Measurements from ENCODE around the gene ZNF91.
"Not testable (repeated sequence)": the region's sequence is repeated elsewhere in the genome, so short reads cannot be mapped to it uniquely, and the experiment has no call there.

ZNF91 gene

GRCh38 chr19:23395041-23395721, at the start of gene ZNF91:
Gene ZNF91, minus strand, starts transcription at chr19:23395471. Its CDS starts 117 bp downstream, at chr19:23395354.
- peaks cover 9% of the 10 kb centered on the region for H3K4me1 Mint-ChIP-seq
- no peaks in the 10 kb centered on the region for H3K9me3 Mint-ChIP-seq
- H3K27me3 Mint-ChIP-seq = no peaks in the 10 kb centered on the region
- H3K4me3 Mint-ChIP-seq = peak within 1 kb of the TSS; percentile 97
- ATAC-seq (ENCODE audit: low read depth) = peak; percentile 94
- peaks cover 6% of the 10 kb centered on the region for H3K36me3 Mint-ChIP-seq
- DNase-seq (ENCODE audit: low spot score in 2 of 2) = peak; percentile 78 to 86
- H3K27ac Mint-ChIP-seq = peak within 1 kb of the TSS; percentile 99

GRCh38 chr19:23440791-23441190, 45.5 kb upstream of the ZNF91 start:
- DNase-seq (ENCODE audit: low spot score in 2 of 2) = no peak

GRCh38 chr19:23440207-23440606, 44.9 kb upstream of the ZNF91 start:
- no peak overlapping the region for H3K4me3 Mint-ChIP-seq
- peaks cover 4% of the 10 kb centered on the region for H3K36me3 Mint-ChIP-seq
- DNase-seq (ENCODE audit: low spot score in 2 of 2) (no peak), ATAC-seq (ENCODE audit: low read depth) (no peak)
- H3K27me3 Mint-ChIP-seq = no peaks in the 10 kb centered on the region
- H3K9me3 Mint-ChIP-seq = peaks cover 23% of the 10 kb centered on the region
- no peaks in the 10 kb centered on the region for H3K4me1 Mint-ChIP-seq
- no peak overlapping the region for H3K27ac Mint-ChIP-seq

More at GRCh38 chr19:23440791-23441190, 45.5 kb upstream of the ZNF91 start:
- Mint-ChIP-seq H3K27ac (no peak overlapping the region), H3K27me3 (no peaks in the 10 kb centered on the region), H3K4me3 (no peak overlapping the region), H3K36me3 (peaks cover 4% of the 10 kb centered on the region), H3K4me1 (no peaks in the 10 kb centered on the region), H3K9me3 (peaks cover 23% of the 10 kb centered on the region)
- ATAC-seq (ENCODE audit: low read depth) = no peak

- no peak overlapping the region for H3K27ac Mint-ChIP-seq
- no peak for ATAC-seq (ENCODE audit: low read depth)
- no peaks in the 10 kb centered on the region for H3K4me1 Mint-ChIP-seq
- no peaks in the 10 kb centered on the region for H3K27me3 Mint-ChIP-seq
- H3K36me3 Mint-ChIP-seq = peaks cover 6% of the 10 kb centered on the region
- H3K4me3 Mint-ChIP-seq = no peak overlapping the region
- DNase-seq (ENCODE audit: low spot score in 2 of 2) = no peak
- H3K9me3 Mint-ChIP-seq = peaks cover 26% of the 10 kb centered on the region
These were observed 44.4 kb upstream of the ZNF91 start for GRCh38 chr19:23439623-23440022.

- Mint-ChIP-seq H3K4me3 (no peak overlapping the region), H3K4me1 (no peaks in the 10 kb centered on the region), H3K27me3 (no peaks in the 10 kb centered on the region), H3K9me3 (peaks cover 34% of the 10 kb centered on the region), H3K27ac (no peak overlapping the region), H3K36me3 (peaks cover 6% of the 10 kb centered on the region)
- DNase-seq (ENCODE audit: low spot score in 2 of 2) (no peak), ATAC-seq (ENCODE audit: low read depth) (no peak)
These were observed 42.6 kb upstream of the ZNF91 start for GRCh38 chr19:23437901-23438300.

- ATAC-seq (ENCODE audit: low read depth) = no peak
- Mint-ChIP-seq H3K27ac (no peak overlapping the region), H3K36me3 (peaks cover 6% of the 10 kb centered on the region), H3K9me3 (peaks cover 35% of the 10 kb centered on the region), H3K4me3 (no peak overlapping the region), H3K27me3 (no peaks in the 10 kb centered on the region), H3K4me1 (no peaks in the 10 kb centered on the region)
- no peak for DNase-seq (ENCODE audit: low spot score in 2 of 2)
These were observed 41.7 kb upstream of the ZNF91 start for GRCh38 chr19:23436944-23437343.

GRCh38 chr19:23436318-23436717, 41.0 kb upstream of the ZNF91 start:
- Mint-ChIP-seq H3K27ac (no peak overlapping the region), H3K4me3 (no peak overlapping the region), H3K4me1 (no peaks in the 10 kb centered on the region), H3K36me3 (peaks cover 6% of the 10 kb centered on the region), H3K9me3 (peaks cover 35% of the 10 kb centered on the region), H3K27me3 (no peaks in the 10 kb centered on the region)
- ATAC-seq (ENCODE audit: low read depth) (no peak), DNase-seq (ENCODE audit: low spot score in 2 of 2) (no peak)

- H3K4me1 Mint-ChIP-seq = peaks cover 3% of the 10 kb centered on the region
- ATAC-seq (ENCODE audit: low read depth) (no peak), DNase-seq (ENCODE audit: low spot score in 2 of 2) (no peak)
- no peak overlapping the region for H3K27ac Mint-ChIP-seq
- H3K27me3 Mint-ChIP-seq = peaks cover 2% of the 10 kb centered on the region
- H3K36me3 Mint-ChIP-seq = no peaks in the 10 kb centered on the region
- no peak overlapping the region for H3K4me3 Mint-ChIP-seq
- peaks cover 7% of the 10 kb centered on the region for H3K9me3 Mint-ChIP-seq
These were observed 25.6 kb upstream of the ZNF91 start for GRCh38 chr19:23420824-23421223.

GRCh38 chr19:23419261-23419660, 24.0 kb upstream of the ZNF91 start:
- not testable (repeated sequence) for DNase-seq (ENCODE audit: low spot score in 2 of 2); ATAC-seq (ENCODE audit: low read depth); H3K9me3 Mint-ChIP-seq; H3K27me3 Mint-ChIP-seq; H3K27ac Mint-ChIP-seq; H3K4me3 Mint-ChIP-seq; H3K36me3 Mint-ChIP-seq; H3K4me1 Mint-ChIP-seq

- peak overlapping the region; percentile 76 for H3K4me3 Mint-ChIP-seq
- H3K4me1 Mint-ChIP-seq = peaks cover 8% of the 10 kb centered on the region
- DNase-seq (ENCODE audit: low spot score in 2 of 2) = no peak
- peaks cover 6% of the 10 kb centered on the region for H3K9me3 Mint-ChIP-seq
- no peak overlapping the region for H3K27ac Mint-ChIP-seq
- no peaks in the 10 kb centered on the region for H3K36me3 Mint-ChIP-seq
- peak; percentile 67 for ATAC-seq (ENCODE audit: low read depth)
- peaks cover 3% of the 10 kb centered on the region for H3K27me3 Mint-ChIP-seq
These were observed 20.4 kb upstream of the ZNF91 start for GRCh38 chr19:23415561-23416191.

- peaks cover 3% of the 10 kb centered on the region for H3K27me3 Mint-ChIP-seq
- H3K4me3 Mint-ChIP-seq = peak overlapping the region; percentile 76
- H3K4me1 Mint-ChIP-seq = peaks cover 8% of the 10 kb centered on the region
- no peak overlapping the region for H3K27ac Mint-ChIP-seq
- ATAC-seq (ENCODE audit: low read depth) (peak; percentile 73), DNase-seq (ENCODE audit: low spot score in 2 of 2) (no peak)
- peaks cover 3% of the 10 kb centered on the region for H3K9me3 Mint-ChIP-seq
- H3K36me3 Mint-ChIP-seq = no peaks in the 10 kb centered on the region
These were observed 19.8 kb upstream of the ZNF91 start for GRCh38 chr19:23415034-23415433.

- no peaks in the 10 kb centered on the region for H3K9me3 Mint-ChIP-seq
- peaks cover 3% of the 10 kb centered on the region for H3K27me3 Mint-ChIP-seq
- no peak for ATAC-seq (ENCODE audit: low read depth)
- DNase-seq (ENCODE audit: low spot score in 2 of 2) = no peak
- no peaks in the 10 kb centered on the region for H3K36me3 Mint-ChIP-seq
- peak overlapping the region; percentile 2 for H3K27ac Mint-ChIP-seq
- H3K4me3 Mint-ChIP-seq = no peak overlapping the region
- H3K4me1 Mint-ChIP-seq = peaks cover 3% of the 10 kb centered on the region
These were observed 14.9 kb upstream of the ZNF91 start for GRCh38 chr19:23410155-23410554.

GRCh38 chr19:23409392-23410048, 14.2 kb upstream of the ZNF91 start:
- DNase-seq (ENCODE audit: low spot score in 2 of 2) (no peak), ATAC-seq (ENCODE audit: low read depth) (peak; percentile 24)
- Mint-ChIP-seq H3K4me3 (no peak overlapping the region), H3K27me3 (peaks cover 3% of the 10 kb centered on the region), H3K27ac (no peak overlapping the region), H3K9me3 (no peaks in the 10 kb centered on the region), H3K4me1 (no peaks in the 10 kb centered on the region), H3K36me3 (no peaks in the 10 kb centered on the region)

- H3K27ac Mint-ChIP-seq = no peak overlapping the region
- no peaks in the 10 kb centered on the region for H3K4me1 Mint-ChIP-seq
- no peak for ATAC-seq (ENCODE audit: low read depth)
- H3K4me3 Mint-ChIP-seq = no peak overlapping the region
- DNase-seq (ENCODE audit: low spot score in 2 of 2) = no peak
- no peaks in the 10 kb centered on the region for H3K36me3 Mint-ChIP-seq
- H3K27me3 Mint-ChIP-seq = no peaks in the 10 kb centered on the region
- H3K9me3 Mint-ChIP-seq = no peaks in the 10 kb centered on the region
These were observed 12.4 kb upstream of the ZNF91 start for GRCh38 chr19:23407616-23408133.
